ENCODE measurements around the gene YY2. TPM values are rescaled to one million over a fixed set of nuclear protein-coding genes. Genes with fewer than 3 reads are reported as not detected.

Gene YY2
- polyA plus RNA-seq, 2 of the 4 experiments (the other 2 are of a cell fraction), result 1.8 to 3.2 TPM

GRCh38 chrX:21843179-21843578 lies 12.6 kb upstream of the YY2 start:
- Histone ChIP-seq H3K9me3 (no peaks in the 10 kb centered on the region), H3K4me2 (peak overlapping the region; percentile 67), H3K27ac (peak overlapping the region; percentile 23 to 67; a peak in 4 of 6 replicates), H3K4me1 (peaks cover 24% of the 10 kb centered on the region), H3K4me3 (no peak overlapping the region)
- ATAC-seq, result no peak
- peak; percentile 70 for TF ChIP-seq MAFK (IDR thresholded peaks at IDR 0.05; ENCODE audit: partially characterized antibody)
- TF ChIP-seq FOSL2 (IDR thresholded peaks at IDR 0.05), result no peak
- TF ChIP-seq FOSL2 (CRISPR knock-in tag; IDR thresholded peaks at IDR 0.05), result no peak
- ChIA-PET POLR2A (no interaction called here), CTCF (no interaction called here)
- FAIRE-seq, result peak; percentile 88
- 2% methylated on average over 5 of the region's 5 CpGs for WGBS (ENCODE audit: missing lambda C conversion rate)
- DNase-seq (ENCODE audit: low read depth in 1 of 2, low spot score in 1 of 2), result peak in 1 of 2 experiments; percentile 24

GRCh38 chrX:21845096-21845495 lies 10.7 kb upstream of the YY2 start:
- no peak for ATAC-seq
- CTCF ChIA-PET, result no interaction called here
- Histone ChIP-seq H3K4me3 (no peak overlapping the region), H3K4me1 (peaks cover 24% of the 10 kb centered on the region), H3K4me2 (no peak overlapping the region), H3K9me3 (no peaks in the 10 kb centered on the region), H3K27ac (no peak overlapping the region)
- no peak for FAIRE-seq
- 95% methylated on average over 6 of the region's 6 CpGs for WGBS (ENCODE audit: missing lambda C conversion rate)
- TF ChIP-seq SMC3 (IDR thresholded peaks at IDR 0.05), result no peak
- TF ChIP-seq PHF8 (IDR thresholded peaks at IDR 0.05; ENCODE audit: borderline replicate concordance, low read depth), result no peak
- no peak for TF ChIP-seq CTCF (IDR thresholded peaks at IDR 0.05)
- no peak for TF ChIP-seq TP53 (CRISPR knock-in tag; IDR thresholded peaks at IDR 0.05)
- no peak for TF ChIP-seq ATOH8 (CRISPR knock-in tag; IDR thresholded peaks at IDR 0.05; ENCODE audit: low read depth)
- no peak for TF ChIP-seq PBX3 (IDR thresholded peaks at IDR 0.05)
- TF ChIP-seq HEYL (CRISPR knock-in tag; IDR thresholded peaks at IDR 0.05), result no peak
- TF ChIP-seq JUN (IDR thresholded peaks at IDR 0.05), result no peak
- TF ChIP-seq EHMT2 (IDR thresholded peaks at IDR 0.05; ENCODE audit: low read depth), result no peak
- TF ChIP-seq KDM5A (IDR thresholded peaks at IDR 0.05), result no peak
- TF ChIP-seq ZSCAN20 (CRISPR knock-in tag; IDR thresholded peaks at IDR 0.05), result no peak
- POLR2A ChIA-PET, result no interaction called here
- DNase-seq (ENCODE audit: low read depth in 1 of 2, low spot score in 1 of 2), result no peak

GRCh38 chrX:21847342-21847741 lies 8.4 kb upstream of the YY2 start:
- WGBS (ENCODE audit: missing lambda C conversion rate), result 94% methylated on average over 1 of the region's 1 CpG
- no peak for TF ChIP-seq NR3C1 (IDR thresholded peaks at IDR 0.05)
- TF ChIP-seq HMGXB4 (CRISPR knock-in tag; IDR thresholded peaks at IDR 0.05; ENCODE audit: borderline replicate concordance), result no peak
- TF ChIP-seq NFE2L2 (conservative IDR thresholded peaks at IDR 0.05; ENCODE audit: low read length), result no peak
- TF ChIP-seq REST (IDR thresholded peaks at IDR 0.05), result no peak
- TF ChIP-seq ZC3H11A (IDR thresholded peaks at IDR 0.05), result no peak
- Histone ChIP-seq H3K4me3 (no peak overlapping the region), H3K4me1 (peaks cover 11% of the 10 kb centered on the region), H3K4me2 (no peak overlapping the region), H3K9me3 (no peaks in the 10 kb centered on the region), H3K27ac (no peak overlapping the region)
- ChIA-PET CTCF (interaction anchor here (2.1 kb wide), 1 partner anchor 13 kb away, joined by 5 read pairs; no protein-coding TSS in a partner anchor), POLR2A (no interaction called here)
- ATAC-seq (no peak), FAIRE-seq (no peak), DNase-seq (ENCODE audit: low read depth in 1 of 2, low spot score in 1 of 2) (no peak)
